ENCODE data around the gene TSHZ3. TPM values are rescaled to one million over a fixed set of nuclear protein-coding genes. Genes with fewer than 3 reads are reported as not detected.

The TSHZ3 gene
- total RNA-seq, 1 donor = 10.8 TPM

DNA sequence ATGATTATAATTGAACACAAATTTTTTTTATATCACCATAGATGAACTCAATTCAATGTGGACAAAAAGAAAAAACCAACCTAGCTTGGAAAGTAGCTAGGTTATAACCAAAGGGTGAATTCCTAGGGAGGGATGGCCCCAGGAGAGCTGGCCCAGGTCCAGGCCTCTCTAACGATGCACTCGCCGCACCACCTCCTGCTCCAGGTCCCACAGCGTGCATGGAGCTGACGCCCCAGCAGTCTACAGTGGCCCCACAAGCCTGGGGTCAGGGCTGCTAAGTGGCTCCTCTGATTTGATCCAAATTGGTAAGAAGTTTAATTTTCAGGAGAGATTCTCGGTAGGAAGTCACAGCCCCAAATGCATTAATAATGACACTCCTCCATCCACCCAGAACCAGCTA is 48.8 kb downstream of the TSHZ3 start:
- DNase-seq (ENCODE audit: low read depth) = no peak
- TF ChIP-seq, protein P1, sequence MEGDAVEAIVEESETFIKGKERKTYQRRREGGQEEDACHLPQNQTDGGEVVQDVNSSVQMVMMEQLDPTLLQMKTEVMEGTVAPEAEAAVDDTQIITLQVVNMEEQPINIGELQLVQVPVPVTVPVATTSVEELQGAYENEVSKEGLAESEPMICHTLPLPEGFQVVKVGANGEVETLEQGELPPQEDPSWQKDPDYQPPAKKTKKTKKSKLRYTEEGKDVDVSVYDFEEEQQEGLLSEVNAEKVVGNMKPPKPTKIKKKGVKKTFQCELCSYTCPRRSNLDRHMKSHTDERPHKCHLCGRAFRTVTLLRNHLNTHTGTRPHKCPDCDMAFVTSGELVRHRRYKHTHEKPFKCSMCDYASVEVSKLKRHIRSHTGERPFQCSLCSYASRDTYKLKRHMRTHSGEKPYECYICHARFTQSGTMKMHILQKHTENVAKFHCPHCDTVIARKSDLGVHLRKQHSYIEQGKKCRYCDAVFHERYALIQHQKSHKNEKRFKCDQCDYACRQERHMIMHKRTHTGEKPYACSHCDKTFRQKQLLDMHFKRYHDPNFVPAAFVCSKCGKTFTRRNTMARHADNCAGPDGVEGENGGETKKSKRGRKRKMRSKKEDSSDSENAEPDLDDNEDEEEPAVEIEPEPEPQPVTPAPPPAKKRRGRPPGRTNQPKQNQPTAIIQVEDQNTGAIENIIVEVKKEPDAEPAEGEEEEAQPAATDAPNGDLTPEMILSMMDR (IDR thresholded peaks at IDR 0.05; ENCODE audit: insufficient read depth, low read depth, low read length) = no peak

DNA sequence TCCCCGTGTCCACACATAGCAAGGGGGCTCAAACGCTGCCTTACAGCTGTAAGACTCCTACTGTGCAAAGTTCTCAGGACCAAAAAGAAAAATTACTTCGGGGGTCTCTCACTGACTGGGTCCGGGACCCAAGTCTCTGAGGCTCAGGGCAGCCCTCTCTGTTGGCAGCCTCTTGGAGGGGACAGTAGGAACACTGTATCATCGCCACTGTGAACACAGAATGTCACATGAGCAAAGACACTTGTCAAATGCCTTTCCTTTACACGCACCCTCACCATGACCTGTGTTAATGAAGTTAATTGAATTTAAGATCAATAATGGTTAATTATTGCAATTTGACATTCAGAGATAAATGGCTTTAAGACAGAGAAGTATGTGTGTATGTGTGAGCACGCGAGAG is 49.6 kb downstream of the TSHZ3 start:
- DNase-seq (ENCODE audit: low read depth) = no peak
- TF ChIP-seq, protein P1 (IDR thresholded peaks at IDR 0.05; ENCODE audit: insufficient read depth, low read depth, low read length) = no peak
- H3K4me3 ChIP-seq (ENCODE audit: low read depth, low read length) = no peak overlapping the region

More for the DNA sequence above, 48.8 kb downstream of the TSHZ3 start:
- H3K4me3 ChIP-seq (ENCODE audit: low read depth, low read length) = no peak overlapping the region

DNA sequence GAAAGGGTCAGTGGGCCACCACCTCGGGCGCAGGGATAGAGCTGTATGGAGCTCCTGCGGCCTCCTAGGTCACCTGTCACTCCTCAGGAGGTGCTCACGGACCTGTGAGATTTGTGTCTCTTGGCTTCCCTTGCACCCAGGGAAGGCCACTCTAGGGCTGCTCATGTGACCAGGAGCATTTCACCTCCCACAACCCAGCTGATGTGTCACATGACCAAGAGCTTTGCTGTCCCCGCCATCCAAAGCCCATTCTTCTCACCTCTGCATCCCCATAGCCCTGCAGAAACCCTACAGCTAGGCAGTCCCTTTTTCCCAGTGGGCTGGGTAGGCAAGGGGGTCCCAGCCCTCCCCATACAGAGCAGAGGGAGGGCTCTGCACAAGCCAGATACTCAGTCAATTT is 51.2 kb downstream of the TSHZ3 start:
- H3K4me3 ChIP-seq (ENCODE audit: low read depth, low read length) = no peak overlapping the region
- DNase-seq (ENCODE audit: low read depth) = no peak
- TF ChIP-seq, protein P1 (IDR thresholded peaks at IDR 0.05; ENCODE audit: insufficient read depth, low read depth, low read length) = no peak

DNA sequence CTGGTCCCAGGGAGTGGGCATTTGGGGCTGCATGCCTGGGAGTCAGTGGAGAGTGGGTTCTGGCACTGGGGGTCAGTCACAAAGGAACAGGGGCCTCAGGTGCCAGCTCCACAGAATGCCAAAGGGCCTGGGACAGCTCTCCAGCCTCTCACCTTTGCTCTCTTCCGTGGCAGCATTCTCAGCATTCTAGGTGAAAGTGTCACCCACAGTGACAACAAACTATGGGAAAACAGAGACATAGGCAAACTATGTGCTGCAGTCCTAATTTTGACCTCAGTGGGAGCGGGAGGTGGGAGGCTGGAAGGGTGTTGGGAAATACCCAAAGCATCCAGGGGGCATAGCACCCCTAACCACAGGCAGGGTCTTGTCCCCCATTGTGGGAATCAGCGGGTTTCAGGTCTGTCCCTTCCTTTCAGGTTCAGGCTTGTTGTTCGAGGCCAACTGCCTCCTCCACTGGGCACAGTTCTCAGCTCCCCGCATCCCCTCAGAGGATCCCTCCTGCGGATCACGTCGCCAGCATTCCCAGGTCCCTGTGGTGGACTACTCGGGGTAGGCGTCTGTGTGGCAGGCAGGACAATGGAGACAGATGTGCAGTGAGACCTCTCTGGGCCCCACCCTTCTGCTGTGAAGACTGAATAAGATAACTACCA is 52.4 kb downstream of the TSHZ3 start:
- no peak overlapping the region for H3K4me3 ChIP-seq (ENCODE audit: low read depth, low read length)
- no peak for DNase-seq (ENCODE audit: low read depth)
- TF ChIP-seq, protein P1 (IDR thresholded peaks at IDR 0.05; ENCODE audit: insufficient read depth, low read depth, low read length) = no peak

DNA sequence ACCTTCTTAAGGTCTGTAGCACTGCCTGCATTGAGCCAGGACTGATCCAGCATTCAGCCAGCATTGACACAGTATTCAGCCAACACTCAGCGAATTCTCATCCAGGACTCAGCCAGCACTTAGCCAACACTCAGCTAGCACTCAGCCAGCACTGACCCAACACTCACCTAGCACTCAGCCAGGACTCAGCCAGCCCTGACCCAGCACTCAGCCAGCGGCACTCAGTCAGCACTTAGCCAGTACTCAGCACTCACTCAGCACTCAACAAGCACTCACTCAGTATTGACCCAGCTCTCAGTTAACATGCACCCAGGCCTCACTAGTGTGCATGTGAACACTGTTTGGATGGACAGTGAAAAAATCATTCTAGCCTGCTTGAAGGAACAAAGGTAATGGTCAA is 55.0 kb downstream of the TSHZ3 start:
- TF ChIP-seq, protein P1 (IDR thresholded peaks at IDR 0.05; ENCODE audit: insufficient read depth, low read depth, low read length) = no peak
- DNase-seq (ENCODE audit: low read depth) = no peak
- no peak overlapping the region for H3K4me3 ChIP-seq (ENCODE audit: low read depth, low read length)

DNA sequence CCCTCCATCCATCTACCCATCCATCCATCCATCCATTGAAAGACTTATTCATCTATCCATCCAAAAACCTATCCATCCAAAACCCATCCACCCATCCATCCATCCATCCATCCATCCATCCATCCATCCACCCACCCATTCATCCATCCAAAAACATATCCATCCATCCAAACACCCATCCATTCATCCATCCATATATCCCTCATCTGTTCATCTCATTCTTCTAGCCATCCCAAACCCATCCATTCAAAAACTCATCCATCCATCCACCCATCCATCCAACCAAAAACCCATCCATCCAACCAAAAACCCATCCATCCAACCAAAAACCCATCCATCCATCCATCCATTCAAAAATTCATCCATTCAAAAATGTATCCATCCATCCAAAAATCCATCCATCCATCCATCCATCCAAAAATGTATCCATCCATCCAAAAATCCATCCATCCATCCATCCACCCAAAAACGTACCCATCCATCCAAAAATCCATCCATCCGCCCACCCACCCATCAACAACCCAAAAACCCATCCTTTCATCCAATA is 56.5 kb downstream of the TSHZ3 start:
- H3K4me3 ChIP-seq (ENCODE audit: low read depth, low read length) = no peak overlapping the region
- DNase-seq (ENCODE audit: low read depth) = no peak
- TF ChIP-seq, protein P1 (IDR thresholded peaks at IDR 0.05; ENCODE audit: insufficient read depth, low read depth, low read length) = no peak
